Lower lobe of right lung (tissue), 2 donors: ENCODE results near the gene SACS. TPM values are rescaled to one million over a fixed set of nuclear protein-coding genes. Genes with fewer than 3 reads are reported as not detected.
"Not testable (repeated sequence)": the region's sequence is repeated elsewhere in the genome, so short reads cannot be mapped to it uniquely, and the experiment has no call there.

Experiments used
- ATAC-seq, 2 donors: fragments of 200-7000 bp; cut with Tn5 transposase; one replicate each; pipeline ENCODE4 v1.9.1; 2020 to 2022; ENCODE audit warnings: mild to moderate bottlenecking in 2 of 2, moderate library complexity in 2 of 2
- DNase-seq: peaks from one replicate; pipeline ENCODE4 v3.0.0-alpha.2; 2020
- H3K27ac ChIP-seq: fragments of 200-600 bp; one replicate; pipeline ENCODE4 v1.8.0; 2022
- H3K27me3 ChIP-seq: fragments of 200-600 bp; one replicate; pipeline ENCODE4 v1.8.0; 2022; ENCODE audit warnings: low read depth
- H3K36me3 ChIP-seq: fragments of 200-600 bp; one replicate; pipeline ENCODE4 v1.8.0; 2022; ENCODE audit warnings: mild to moderate bottlenecking
- H3K4me1 ChIP-seq: fragments of 200-600 bp; one replicate; pipeline ENCODE4 v1.8.0; 2022
- H3K4me3 ChIP-seq: fragments of 200-600 bp; one replicate; pipeline ENCODE4 v1.8.0; 2022; ENCODE audit warnings: mild to moderate bottlenecking
- H3K9me3 ChIP-seq: fragments of 200-600 bp; one replicate; pipeline ENCODE4 v1.8.0; 2022
- intact Hi-C: fragments of 100-400 bp; cut with DNase I; formaldehyde crosslinking; loops from one replicate; pipeline ENCODE4 v1.11.0; 2022
- total RNA-seq: library from RNA; stranded (reverse); fragmentation: NEBNext Ultra II Directional; extraction: Animal tissue kit (Norgen Biotek cat#: 25700); gene quantifications from one replicate; pipeline ENCODE4 v1.2.1, GENCODE V29; 2021
- TF ChIP-seq, protein P1 (sequence below): fragments of 200-600 bp; IDR thresholded peaks from one replicate; pipeline ENCODE4 v1.8.0; 2022; ENCODE audit warnings: antibody characterized with exemption, mild to moderate bottlenecking
- donor health status: DM: no; HTN: yes; CAD: no; lungs with severe emphysema.

The SACS gene
- total RNA-seq, 1 donor from 2014 or later: 6.7 TPM

DNA sequence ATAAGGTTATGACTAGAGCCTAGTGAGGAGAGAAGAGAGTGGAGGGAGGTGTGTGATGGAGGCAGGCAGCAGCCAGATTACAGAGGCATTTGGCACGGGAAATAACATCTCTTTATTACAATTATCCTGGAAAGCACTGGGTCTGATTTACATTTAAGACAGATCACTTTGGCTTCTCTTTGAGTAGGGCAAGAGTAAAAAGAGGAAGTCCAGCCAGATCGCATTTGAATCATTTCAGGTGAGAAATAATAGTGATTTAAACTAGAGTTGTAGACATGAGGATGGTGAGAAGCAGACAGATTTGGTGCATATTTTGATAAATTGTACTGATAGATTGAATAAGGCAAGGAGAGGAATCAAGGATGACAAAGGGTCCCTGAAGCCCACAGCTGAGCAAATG lies 9.6 kb upstream of the SACS start:
- H3K4me1 ChIP-seq: no peaks in the 10 kb centered on the region
- no peaks in the 10 kb centered on the region for H3K36me3 ChIP-seq
- ATAC-seq: no peak
- intact Hi-C loops: no loop called here
- no peak overlapping the region for H3K4me3 ChIP-seq
- H3K27me3 ChIP-seq: no peaks in the 10 kb centered on the region
- DNase-seq: no peak
- no peaks in the 10 kb centered on the region for H3K9me3 ChIP-seq
- H3K27ac ChIP-seq: no peak overlapping the region
- TF ChIP-seq, protein P1, sequence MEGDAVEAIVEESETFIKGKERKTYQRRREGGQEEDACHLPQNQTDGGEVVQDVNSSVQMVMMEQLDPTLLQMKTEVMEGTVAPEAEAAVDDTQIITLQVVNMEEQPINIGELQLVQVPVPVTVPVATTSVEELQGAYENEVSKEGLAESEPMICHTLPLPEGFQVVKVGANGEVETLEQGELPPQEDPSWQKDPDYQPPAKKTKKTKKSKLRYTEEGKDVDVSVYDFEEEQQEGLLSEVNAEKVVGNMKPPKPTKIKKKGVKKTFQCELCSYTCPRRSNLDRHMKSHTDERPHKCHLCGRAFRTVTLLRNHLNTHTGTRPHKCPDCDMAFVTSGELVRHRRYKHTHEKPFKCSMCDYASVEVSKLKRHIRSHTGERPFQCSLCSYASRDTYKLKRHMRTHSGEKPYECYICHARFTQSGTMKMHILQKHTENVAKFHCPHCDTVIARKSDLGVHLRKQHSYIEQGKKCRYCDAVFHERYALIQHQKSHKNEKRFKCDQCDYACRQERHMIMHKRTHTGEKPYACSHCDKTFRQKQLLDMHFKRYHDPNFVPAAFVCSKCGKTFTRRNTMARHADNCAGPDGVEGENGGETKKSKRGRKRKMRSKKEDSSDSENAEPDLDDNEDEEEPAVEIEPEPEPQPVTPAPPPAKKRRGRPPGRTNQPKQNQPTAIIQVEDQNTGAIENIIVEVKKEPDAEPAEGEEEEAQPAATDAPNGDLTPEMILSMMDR: no peak

DNA sequence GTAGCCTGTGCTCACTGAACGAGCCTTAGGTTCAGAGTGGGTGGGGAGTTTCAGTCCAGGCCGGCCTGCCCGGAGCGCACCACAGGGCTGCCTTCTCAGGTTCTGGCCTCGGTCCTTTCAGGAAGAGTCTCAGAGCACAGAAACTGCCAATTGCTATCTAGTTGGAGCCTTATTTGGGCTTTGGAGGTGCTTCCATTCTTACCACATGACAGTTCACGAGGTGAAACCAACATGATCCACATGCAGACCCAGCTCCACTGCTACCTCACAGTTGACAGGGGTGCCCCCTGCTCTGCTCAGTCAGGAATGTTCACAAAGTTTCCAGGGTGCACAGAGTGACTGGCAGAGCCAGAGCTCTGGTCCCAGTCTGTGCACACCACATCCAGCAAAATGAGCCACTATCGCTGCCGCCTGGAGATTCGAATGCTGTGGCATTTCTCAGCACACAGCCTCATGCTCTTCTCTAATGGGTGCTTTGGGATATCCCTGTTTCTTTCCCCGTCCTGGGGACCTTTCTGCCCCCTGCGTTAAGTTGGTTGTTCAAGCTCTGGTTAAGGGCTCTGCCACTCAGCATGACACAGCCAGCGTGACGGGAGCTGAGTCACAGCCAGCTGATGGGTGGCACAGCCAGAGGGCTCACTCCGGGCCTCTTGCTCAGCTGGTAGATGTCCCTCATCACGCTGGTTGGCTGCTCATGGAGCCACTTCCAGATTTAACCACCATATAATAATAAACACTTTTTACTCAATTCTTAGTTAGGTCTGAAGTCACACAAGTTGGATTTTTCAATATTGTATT lies 7.5 kb upstream of the SACS start:
- DNase-seq (no peak), ATAC-seq (no peak)
- Histone ChIP-seq H3K27ac (no peak overlapping the region), H3K4me1 (no peaks in the 10 kb centered on the region), H3K9me3 (no peaks in the 10 kb centered on the region), H3K36me3 (no peaks in the 10 kb centered on the region), H3K4me3 (no peak overlapping the region), H3K27me3 (no peaks in the 10 kb centered on the region)
- TF ChIP-seq, protein P1: no peak
- intact Hi-C loops: no loop called here

GRCh38 chr13:23440324-23440723 lies 6.8 kb upstream of the SACS start:
- ATAC-seq, H3K9me3 ChIP-seq, H3K27me3 ChIP-seq, H3K4me1 ChIP-seq, DNase-seq, intact Hi-C loops, H3K27ac ChIP-seq, H3K36me3 ChIP-seq, H3K4me3 ChIP-seq: not testable (repeated sequence)

GRCh38 chr13:23437916-23438315 lies 4.4 kb upstream of the SACS start:
- peaks cover 5% of the 10 kb centered on the region for H3K27me3 ChIP-seq
- DNase-seq: no peak
- H3K4me1 ChIP-seq: no peaks in the 10 kb centered on the region
- H3K9me3 ChIP-seq: no peaks in the 10 kb centered on the region
- intact Hi-C loops: no loop called here
- ATAC-seq: no peak
- no peaks in the 10 kb centered on the region for H3K36me3 ChIP-seq
- no peak overlapping the region for H3K27ac ChIP-seq
- TF ChIP-seq, protein P1: no peak
- H3K4me3 ChIP-seq: no peak overlapping the region

GRCh38 chr13:23436680-23437079 lies 3.2 kb upstream of the SACS start:
- intact Hi-C loops: no loop called here
- Histone ChIP-seq H3K36me3 (no peaks in the 10 kb centered on the region), H3K4me3 (no peak overlapping the region), H3K9me3 (no peaks in the 10 kb centered on the region), H3K27ac (no peak overlapping the region), H3K27me3 (peaks cover 11% of the 10 kb centered on the region), H3K4me1 (no peaks in the 10 kb centered on the region)
- ATAC-seq (no peak), DNase-seq (no peak)
- TF ChIP-seq, protein P1: no peak

DNA sequence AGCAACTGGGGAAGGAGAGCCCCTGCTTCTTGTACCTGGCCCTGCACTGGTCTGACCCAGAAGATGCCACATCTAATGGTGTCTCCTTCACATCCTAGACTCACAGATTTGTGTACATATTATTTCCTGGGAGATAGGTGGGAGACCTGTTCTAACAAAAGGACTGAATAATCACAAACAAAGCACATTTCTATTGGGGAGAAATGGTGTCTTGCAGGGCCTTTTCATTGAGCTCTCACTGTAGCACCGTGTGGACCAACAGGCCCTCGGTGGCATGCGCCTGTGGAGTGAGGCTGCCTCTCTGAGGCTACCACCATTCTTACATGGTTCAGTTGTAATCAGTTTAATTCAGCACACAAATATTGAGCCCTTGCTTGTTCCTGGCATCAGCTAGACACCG lies 989 bp upstream of the SACS start:
- Histone ChIP-seq H3K27me3 (peaks cover 11% of the 10 kb centered on the region), H3K4me3 (no peak overlapping the region), H3K27ac (no peak overlapping the region), H3K9me3 (no peaks in the 10 kb centered on the region), H3K4me1 (no peaks in the 10 kb centered on the region), H3K36me3 (no peaks in the 10 kb centered on the region)
- no peak for DNase-seq
- intact Hi-C loops: no loop called here
- no peak for ATAC-seq
- TF ChIP-seq, protein P1: no peak
